GM12878 (cell line): Measurements from ENCODE around the gene ZNF302.

Source experiments
- FOXK2 ChIP-seq: fragments of 450-650 bp; IDR thresholded peaks from 2 replicates; pipeline ENCODE4 v1.6.1; 2017; ENCODE audit warnings: mild to moderate bottlenecking, moderate library complexity
- TF ChIP-seq, protein P1 (sequence below), 3 experiments: IDR thresholded peaks in 2 of 3; conservative IDR thresholded peaks in 1 of 3; 2 replicates each; pipeline ENCODE4 v1.5.1; 2011; ENCODE audit warnings: low read depth in 3 of 3, low read length in 3 of 3, mild to moderate bottlenecking in 3 of 3, control low read depth in 2 of 3, moderate library complexity in 2 of 3, inconsistent platforms in 1 of 3, mixed read lengths in 1 of 3; ENCODE audit not compliant: control insufficient read depth in 2 of 3, insufficient read depth in 1 of 3; ENCODE audit errors: extremely low read depth in 1 of 3

DNA sequence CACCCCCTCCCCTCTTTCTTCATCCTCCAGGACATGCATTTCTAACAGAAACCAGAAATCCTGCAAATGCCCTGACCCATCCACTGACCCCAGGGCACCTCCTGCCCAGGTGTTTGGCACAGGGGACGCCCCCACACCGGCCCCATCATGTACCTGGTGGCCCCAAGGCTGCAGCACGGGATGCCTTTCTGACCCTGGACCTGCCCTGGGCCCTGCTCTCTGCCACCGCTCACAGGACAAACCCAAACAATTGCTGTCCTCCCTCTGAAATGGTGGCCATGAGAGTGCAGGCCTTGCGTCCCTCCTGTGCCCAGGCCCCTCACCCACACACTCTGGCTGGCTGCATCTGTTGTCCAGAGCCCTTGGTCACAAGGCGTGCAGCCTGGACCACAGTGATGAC lies 12.6 kb upstream of the ZNF302 start:
- no peak for TF ChIP-seq FOXK2
- TF ChIP-seq, protein P1, sequence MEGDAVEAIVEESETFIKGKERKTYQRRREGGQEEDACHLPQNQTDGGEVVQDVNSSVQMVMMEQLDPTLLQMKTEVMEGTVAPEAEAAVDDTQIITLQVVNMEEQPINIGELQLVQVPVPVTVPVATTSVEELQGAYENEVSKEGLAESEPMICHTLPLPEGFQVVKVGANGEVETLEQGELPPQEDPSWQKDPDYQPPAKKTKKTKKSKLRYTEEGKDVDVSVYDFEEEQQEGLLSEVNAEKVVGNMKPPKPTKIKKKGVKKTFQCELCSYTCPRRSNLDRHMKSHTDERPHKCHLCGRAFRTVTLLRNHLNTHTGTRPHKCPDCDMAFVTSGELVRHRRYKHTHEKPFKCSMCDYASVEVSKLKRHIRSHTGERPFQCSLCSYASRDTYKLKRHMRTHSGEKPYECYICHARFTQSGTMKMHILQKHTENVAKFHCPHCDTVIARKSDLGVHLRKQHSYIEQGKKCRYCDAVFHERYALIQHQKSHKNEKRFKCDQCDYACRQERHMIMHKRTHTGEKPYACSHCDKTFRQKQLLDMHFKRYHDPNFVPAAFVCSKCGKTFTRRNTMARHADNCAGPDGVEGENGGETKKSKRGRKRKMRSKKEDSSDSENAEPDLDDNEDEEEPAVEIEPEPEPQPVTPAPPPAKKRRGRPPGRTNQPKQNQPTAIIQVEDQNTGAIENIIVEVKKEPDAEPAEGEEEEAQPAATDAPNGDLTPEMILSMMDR (IDR thresholded peaks at IDR 0.05 in 2 of 3, conservative IDR thresholded peaks at IDR 0.05 in 1 of 3; ENCODE audit: control insufficient read depth in 2 of 3, extremely low read depth in 1 of 3, insufficient read depth in 1 of 3, low read depth in 3 of 3, low read length in 3 of 3): no peak
